Measurements from ENCODE around the gene TECR.

Gene TECR

DNA sequence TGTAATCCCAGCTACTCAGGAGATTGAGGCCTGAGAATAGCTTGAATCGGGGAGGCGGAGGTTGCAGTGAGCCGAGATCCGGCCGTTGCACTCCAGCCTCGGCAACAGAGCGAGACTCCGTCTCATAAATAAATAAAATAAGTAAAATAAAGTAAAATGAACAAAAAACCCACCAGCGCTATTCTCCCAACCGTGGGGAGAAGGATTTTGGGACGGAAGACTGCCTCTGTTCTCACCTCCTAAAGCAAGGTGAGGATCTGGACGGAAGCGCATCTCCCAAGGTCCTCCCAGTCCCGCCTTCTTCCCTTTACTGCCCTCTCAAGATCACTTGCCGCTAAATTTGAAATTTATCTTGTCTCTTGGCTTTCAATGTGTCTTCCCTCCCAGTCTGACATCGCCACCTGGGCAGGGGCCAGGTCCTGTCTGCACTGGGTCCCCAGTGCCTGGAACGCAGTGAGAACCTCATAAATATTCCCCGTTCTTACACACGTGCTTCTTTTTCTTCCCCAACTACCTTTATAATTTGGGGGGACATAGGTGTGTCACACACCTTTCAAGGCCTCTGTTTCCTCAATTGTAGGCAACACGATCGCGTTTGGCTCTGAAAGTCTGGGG is 10.0 kb upstream of the TECR start:
- no peak for DNase-seq
- no peak overlapping the region for H3K4me3 ChIP-seq (ENCODE audit: low read depth, low read length)
- in situ Hi-C loops (cut with HindIII; ENCODE audit: low pct_ligation_motif_present, low sequenced_read_pairs), result no loop called here
- H3K36me3 ChIP-seq (replicated peaks), result peaks cover 26% of the 10 kb centered on the region
- TF ChIP-seq, protein P1, sequence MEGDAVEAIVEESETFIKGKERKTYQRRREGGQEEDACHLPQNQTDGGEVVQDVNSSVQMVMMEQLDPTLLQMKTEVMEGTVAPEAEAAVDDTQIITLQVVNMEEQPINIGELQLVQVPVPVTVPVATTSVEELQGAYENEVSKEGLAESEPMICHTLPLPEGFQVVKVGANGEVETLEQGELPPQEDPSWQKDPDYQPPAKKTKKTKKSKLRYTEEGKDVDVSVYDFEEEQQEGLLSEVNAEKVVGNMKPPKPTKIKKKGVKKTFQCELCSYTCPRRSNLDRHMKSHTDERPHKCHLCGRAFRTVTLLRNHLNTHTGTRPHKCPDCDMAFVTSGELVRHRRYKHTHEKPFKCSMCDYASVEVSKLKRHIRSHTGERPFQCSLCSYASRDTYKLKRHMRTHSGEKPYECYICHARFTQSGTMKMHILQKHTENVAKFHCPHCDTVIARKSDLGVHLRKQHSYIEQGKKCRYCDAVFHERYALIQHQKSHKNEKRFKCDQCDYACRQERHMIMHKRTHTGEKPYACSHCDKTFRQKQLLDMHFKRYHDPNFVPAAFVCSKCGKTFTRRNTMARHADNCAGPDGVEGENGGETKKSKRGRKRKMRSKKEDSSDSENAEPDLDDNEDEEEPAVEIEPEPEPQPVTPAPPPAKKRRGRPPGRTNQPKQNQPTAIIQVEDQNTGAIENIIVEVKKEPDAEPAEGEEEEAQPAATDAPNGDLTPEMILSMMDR (IDR thresholded peaks at IDR 0.05; ENCODE audit: low read depth, low read length, missing control alignments), result no peak
- H3K27me3 ChIP-seq (replicated peaks), result no peaks in the 10 kb centered on the region
- H3K27ac ChIP-seq, result no peak overlapping the region

DNA sequence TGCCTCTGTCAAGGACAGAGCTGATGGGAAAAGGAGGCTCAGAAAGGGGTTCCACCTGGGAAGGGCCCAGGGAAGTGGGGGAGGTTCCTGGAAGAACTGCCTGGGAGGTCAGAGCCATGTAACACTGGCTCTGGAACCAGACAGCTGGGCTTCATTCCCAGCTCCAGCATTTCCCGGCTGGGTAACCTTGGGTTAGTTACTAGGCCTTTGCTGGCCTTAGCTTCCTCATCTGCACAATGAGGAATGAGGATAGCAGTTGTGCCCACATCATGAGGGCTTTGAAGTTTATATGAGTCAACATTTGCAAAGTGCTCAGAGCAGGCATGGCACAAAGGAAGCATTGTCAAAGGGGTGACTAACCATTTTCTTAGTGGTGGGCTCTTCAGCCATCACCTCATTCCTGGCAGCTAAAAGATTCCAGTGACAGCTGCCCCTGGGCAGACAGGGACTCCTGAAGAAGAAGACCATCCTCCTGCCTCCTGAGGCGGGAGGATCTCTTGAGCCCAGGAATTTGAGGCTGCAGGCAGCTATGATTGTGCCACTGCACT is 9.5 kb upstream of the TECR start:
- in situ Hi-C loops (cut with HindIII; ENCODE audit: low pct_ligation_motif_present, low sequenced_read_pairs), result no loop called here
- no peak for DNase-seq
- Histone ChIP-seq H3K27me3 (replicated peaks) (no peaks in the 10 kb centered on the region), H3K4me3 (ENCODE audit: low read depth, low read length) (no peak overlapping the region), H3K27ac (no peak overlapping the region), H3K36me3 (replicated peaks) (peaks cover 20% of the 10 kb centered on the region)
- TF ChIP-seq, protein P1 (IDR thresholded peaks at IDR 0.05; ENCODE audit: low read depth, low read length, missing control alignments), result no peak

- TF ChIP-seq, protein P1 (IDR thresholded peaks at IDR 0.05; ENCODE audit: low read depth, low read length, missing control alignments), result no peak
- peaks cover 14% of the 10 kb centered on the region for H3K36me3 ChIP-seq (replicated peaks)
- no peak overlapping the region for H3K27ac ChIP-seq
- DNase-seq, result no peak
- in situ Hi-C loops (cut with HindIII; ENCODE audit: low pct_ligation_motif_present, low sequenced_read_pairs), result no loop called here
- no peak overlapping the region for H3K4me3 ChIP-seq (ENCODE audit: low read depth, low read length)
- no peaks in the 10 kb centered on the region for H3K27me3 ChIP-seq (replicated peaks)
These were observed 8.9 kb upstream of the TECR start for GRCh38 chr19:14520543-14520942.

GRCh38 chr19:14525729-14526128 is 3.7 kb upstream of the TECR start:
- DNase-seq, result no peak
- Histone ChIP-seq H3K27ac (no peak overlapping the region), H3K4me3 (ENCODE audit: low read depth, low read length) (no peak overlapping the region), H3K36me3 (replicated peaks) (no peaks in the 10 kb centered on the region), H3K27me3 (replicated peaks) (no peaks in the 10 kb centered on the region)
- TF ChIP-seq, protein P1 (IDR thresholded peaks at IDR 0.05; ENCODE audit: low read depth, low read length, missing control alignments), result no peak
- in situ Hi-C loops (cut with HindIII; ENCODE audit: low pct_ligation_motif_present, low sequenced_read_pairs), result no loop called here

GRCh38 chr19:14526423-14526822 is 3.0 kb upstream of the TECR start:
- no peak for DNase-seq
- TF ChIP-seq, protein P1 (IDR thresholded peaks at IDR 0.05; ENCODE audit: low read depth, low read length, missing control alignments), result no peak
- H3K36me3 ChIP-seq (replicated peaks), result no peaks in the 10 kb centered on the region
- in situ Hi-C loops (cut with HindIII; ENCODE audit: low pct_ligation_motif_present, low sequenced_read_pairs), result no loop called here
- H3K27me3 ChIP-seq (replicated peaks), result no peaks in the 10 kb centered on the region
- H3K4me3 ChIP-seq (ENCODE audit: low read depth, low read length), result no peak overlapping the region
- no peak overlapping the region for H3K27ac ChIP-seq
